ENCODE results near the gene GPR162. TPM values are rescaled to one million over a fixed set of nuclear protein-coding genes. Genes with fewer than 3 reads are reported as not detected.

GPR162 gene
- total RNA-seq, 1 donor from 2014 or later = 4.9 TPM

GRCh38 chr12:6823182-6824084 is 1.8 kb downstream of the GPR162 start:
- no peak for DNase-seq

- no peak for DNase-seq
These were observed 2.6 kb downstream of the GPR162 start for GRCh38 chr12:6824085-6824775.

- no peak for DNase-seq
These were observed 3.3 kb downstream of the GPR162 start for GRCh38 chr12:6824901-6825381.

GRCh38 chr12:6825398-6826124 is 3.9 kb downstream of the GPR162 start:
- peak; percentile 76 for DNase-seq

DNA sequence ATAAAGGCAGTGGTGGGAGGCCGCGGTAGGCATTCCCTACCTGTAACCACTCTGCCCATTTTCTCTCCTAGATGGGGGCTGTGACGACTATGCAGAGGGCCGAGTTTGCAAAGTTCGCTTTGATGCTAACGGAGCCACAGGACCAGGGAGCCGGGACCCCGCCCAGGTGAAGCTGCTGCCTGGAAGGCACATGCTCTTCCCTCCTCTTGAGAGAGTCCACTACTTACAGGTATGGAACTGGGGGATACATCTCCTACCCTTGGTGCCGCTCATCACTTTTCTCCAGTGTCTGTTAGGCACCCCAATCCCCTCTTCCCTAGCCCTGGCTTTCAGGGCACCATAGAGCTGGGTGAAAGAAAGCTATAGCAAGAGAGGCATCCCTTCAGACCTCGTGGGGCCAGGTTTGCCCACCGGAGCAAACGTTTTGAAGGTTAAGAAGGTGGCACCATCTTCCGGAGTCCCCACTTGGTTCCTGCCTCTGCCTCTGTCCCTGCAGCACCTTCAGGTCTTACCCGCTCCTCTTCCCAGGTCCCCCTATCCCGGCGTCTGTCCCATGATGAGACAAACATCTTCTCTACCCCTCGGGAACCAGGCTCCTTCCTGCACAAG is 4.6 kb downstream of the GPR162 start:
- no peak for DNase-seq

- no peak for DNase-seq
These were observed 5.3 kb downstream of the GPR162 start for GRCh38 chr12:6826734-6827436.

GRCh38 chr12:6827437-6827911 is 5.9 kb downstream of the GPR162 start:
- peak; percentile 57 for DNase-seq

DNA sequence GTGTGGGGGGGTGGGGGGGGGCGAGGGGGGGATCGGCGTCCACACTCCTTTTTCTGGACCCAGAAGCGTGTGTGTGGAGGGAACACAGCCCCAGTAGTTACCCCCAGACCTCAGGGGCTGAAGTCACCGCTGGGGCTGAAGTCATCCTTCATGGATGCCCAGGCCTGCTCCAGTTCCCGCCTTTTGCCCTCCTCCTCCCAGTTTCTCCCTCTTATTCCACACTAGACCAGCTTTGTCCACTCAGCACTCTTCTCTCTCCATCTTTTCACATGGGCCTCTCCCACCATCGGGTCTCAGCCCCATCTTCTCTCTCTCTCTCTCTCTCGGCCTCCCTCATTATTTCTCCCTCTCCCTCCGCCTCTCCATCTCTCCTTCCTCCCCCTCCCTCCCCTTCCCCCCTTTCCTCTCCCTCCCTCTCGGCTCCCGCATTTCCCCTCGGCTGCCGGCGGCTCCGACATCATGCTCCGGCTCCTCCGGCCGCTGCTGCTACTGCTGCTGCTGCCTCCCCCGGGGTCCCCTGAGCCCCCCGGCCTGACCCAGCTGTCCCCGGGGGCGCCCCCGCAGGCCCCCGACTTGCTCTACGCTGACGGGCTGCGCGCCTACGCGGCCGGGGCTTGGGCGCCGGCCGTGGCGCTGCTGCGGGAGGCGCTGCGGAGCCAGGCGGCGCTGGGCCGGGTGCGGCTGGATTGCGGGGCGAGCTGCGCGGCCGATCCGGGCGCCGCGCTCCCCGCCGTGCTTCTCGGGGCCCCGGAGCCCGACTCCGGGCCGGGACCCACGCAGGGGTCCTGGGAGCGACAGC is 6.6 kb downstream of the GPR162 start, which contains the start of gene P3H3:
TSS of gene P3H3 (plus strand) at position 426 of the 799 bp plus-strand sequence. CDS start at position 460, 34 bp downstream.
- DNase-seq = peak; percentile 55

DNA sequence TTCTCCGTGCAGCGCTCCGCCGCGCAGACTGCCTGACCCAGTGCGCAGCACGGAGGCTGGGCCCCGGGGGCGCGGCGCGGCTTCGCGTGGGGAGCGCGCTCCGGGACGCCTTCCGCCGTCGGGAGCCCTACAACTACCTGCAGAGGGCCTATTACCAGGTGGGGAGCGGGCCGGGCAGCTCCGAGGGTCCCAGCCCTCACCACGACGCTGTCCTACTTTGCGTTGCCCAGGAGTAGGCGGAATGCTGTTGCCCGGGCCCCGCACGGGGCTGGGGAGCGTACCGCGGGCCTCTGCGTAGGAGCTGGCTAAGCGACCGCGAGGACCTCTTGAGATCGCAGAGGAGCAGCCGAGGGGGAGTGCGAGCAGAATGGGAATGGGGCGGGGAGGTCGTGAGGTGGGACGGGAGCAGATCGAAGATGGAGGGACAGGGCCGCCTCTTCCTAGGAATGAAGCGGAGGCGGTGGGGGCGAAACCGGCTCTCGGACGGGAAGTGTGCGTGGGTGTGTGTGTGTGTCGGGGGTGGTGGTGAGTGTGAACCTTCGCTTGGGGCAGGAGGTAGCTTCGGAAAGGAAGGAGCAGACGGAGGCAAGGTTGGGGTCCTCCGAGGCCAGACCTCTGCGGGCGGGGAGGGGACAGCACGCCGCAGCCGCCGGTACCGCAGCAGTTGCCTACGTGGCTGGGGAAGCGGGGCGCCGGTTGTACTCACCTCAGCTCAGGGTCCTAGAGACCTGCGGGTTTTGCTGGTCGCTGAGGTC is 7.3 kb downstream of the GPR162 start:
- peak; percentile 45 for DNase-seq

GRCh38 chr12:6829536-6830220 is 8.1 kb downstream of the GPR162 start:
- no peak for DNase-seq

DNA sequence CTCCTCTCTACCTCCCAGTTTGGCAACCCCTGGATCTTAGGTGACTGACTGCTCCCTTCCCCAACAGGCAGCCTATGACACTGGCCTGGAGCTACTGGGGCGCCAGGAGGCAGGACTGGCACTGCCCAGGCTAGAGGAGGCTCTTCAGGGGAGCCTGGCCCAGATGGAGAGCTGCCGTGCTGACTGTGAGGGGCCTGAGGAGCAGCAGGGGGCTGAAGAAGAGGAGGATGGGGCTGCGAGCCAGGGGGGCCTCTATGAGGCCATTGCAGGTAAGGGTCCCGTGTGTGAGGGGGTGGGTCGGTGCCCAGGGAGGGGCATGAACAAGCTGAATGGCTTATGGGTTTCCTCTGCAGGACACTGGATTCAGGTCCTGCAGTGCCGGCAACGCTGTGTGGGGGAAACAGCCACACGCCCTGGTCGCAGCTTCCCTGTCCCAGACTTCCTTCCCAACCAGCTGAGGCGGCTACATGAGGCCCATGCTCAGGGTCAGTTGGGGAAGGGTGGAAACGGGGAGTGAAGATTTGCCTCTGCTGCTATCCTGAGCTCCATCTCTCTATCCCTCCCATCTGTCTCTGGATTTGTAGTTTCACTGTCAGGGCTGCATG is 8.8 kb downstream of the GPR162 start:
- DNase-seq = no peak

- DNase-seq = no peak
These were observed 9.4 kb downstream of the GPR162 start for GRCh38 chr12:6830999-6831398.

GRCh38 chr12:6831450-6831995 is 9.9 kb downstream of the GPR162 start:
- DNase-seq = no peak

DNA sequence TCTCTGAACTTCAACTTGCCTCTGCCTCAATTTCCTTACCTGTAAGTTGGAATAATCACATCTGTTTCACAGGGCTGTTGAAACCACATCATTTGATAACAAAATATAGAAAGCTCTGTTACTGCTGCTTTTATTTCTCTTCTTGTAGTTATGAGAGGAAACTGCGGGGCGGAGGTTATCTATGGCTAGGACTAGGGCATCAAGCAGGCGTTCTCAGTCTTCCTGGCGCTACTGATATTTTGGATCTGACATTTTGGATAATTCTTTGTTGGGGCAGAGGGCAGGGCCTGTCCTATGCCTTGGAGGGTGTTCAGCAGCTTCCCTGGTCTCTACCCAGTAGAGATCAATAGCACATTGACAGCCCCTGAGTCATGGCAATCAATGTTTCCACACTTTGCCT is 10.5 kb downstream of the GPR162 start:
- DNase-seq = no peak

DNA sequence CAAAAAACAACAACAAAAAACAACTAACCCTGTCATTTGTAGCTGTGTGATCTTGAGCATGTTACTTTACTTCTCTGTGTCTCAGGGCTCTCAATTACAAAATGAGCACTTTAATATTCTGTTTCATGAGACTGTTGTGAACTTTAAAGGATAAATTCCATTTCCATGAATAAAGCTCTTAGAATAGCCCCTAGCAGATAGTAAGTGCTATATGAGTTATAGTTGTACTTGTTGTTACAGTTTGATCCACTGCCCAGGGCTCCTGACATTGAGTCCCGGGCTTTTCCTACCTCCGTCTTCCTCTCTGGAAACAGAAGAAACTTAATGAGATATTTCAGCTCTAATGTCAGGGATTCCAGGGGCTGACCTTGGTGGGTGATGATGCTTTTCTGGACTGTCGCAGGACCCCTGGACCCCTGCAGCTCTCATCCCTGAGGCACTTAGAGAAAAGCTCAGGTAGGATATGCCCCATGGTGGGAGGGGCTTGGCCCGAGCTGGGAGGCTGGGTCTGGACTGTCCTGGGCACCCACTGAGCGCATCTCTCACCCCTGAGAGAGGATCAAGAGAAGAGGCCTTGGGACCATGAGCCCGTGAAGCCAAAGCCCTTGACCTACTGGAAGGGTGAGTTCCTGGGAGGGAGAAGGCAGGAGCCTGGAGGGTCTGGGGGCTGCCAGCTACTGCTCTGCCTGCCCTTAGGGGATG is 11.7 kb downstream of the GPR162 start:
- no peak for DNase-seq

GRCh38 chr12:6834254-6834653 is 12.6 kb downstream of the GPR162 start:
- DNase-seq = no peak

GRCh38 chr12:6834873-6835272 is 13.3 kb downstream of the GPR162 start:
- DNase-seq = no peak

GRCh38 chr12:6836851-6837250 is 15.2 kb downstream of the GPR162 start:
- DNase-seq = no peak
